H1 (cell line): ENCODE results near the gene BIN1. TPM values are rescaled to one million over a fixed set of nuclear protein-coding genes. Genes with fewer than 3 reads are reported as not detected.

ENCODE experiments used
- CTBP2 ChIP-seq: IDR thresholded peaks from 2 replicates; pipeline ENCODE4 v1.7.0; 2011; ENCODE audit warnings: borderline replicate concordance, mild to moderate bottlenecking, moderate library complexity, mixed read lengths, low read length; ENCODE audit not compliant: insufficient read depth, insufficient read length
- KDM4A ChIP-seq: IDR thresholded peaks from one replicate; pipeline ENCODE4 v1.7.1; 2012; ENCODE audit warnings: low read depth, mild to moderate bottlenecking, moderate library complexity, low read length, inconsistent platforms; ENCODE audit not compliant: severe bottlenecking
- POLR2A ChIP-seq, 2 experiments: IDR thresholded peaks; 1 replicate in 1 of 2; 2 replicates in 1 of 2; pipeline ENCODE4 v1.6.1; 2011; ENCODE audit warnings: low read depth in 2 of 2, low read length in 2 of 2, mild to moderate bottlenecking in 2 of 2; ENCODE audit errors: control extremely low read depth in 1 of 2
- POU5F1 ChIP-seq: IDR thresholded peaks from 2 replicates; pipeline ENCODE4 v1.6.1; 2011; ENCODE audit warnings: low read depth, mild to moderate bottlenecking, low read length, moderate library complexity
- RBBP5 ChIP-seq: IDR thresholded peaks from 2 replicates; pipeline ENCODE4 v1.7.1; 2012; ENCODE audit warnings: low read depth, mild to moderate bottlenecking, inconsistent platforms, low read length, moderate library complexity, borderline replicate concordance
- SIN3A ChIP-seq, 2 experiments: IDR thresholded peaks in 1 of 2; conservative IDR thresholded peaks in 1 of 2; 2 replicates each; pipeline ENCODE4 v1.6.1; 2011 to 2012; ENCODE audit warnings: low read length in 2 of 2, improper control_type of control experiment in 1 of 2, low read depth in 1 of 2, mild to moderate bottlenecking in 1 of 2
- TAF7 ChIP-seq: optimal IDR thresholded peaks from 2 replicates; pipeline ENCODE3; 2011; ENCODE audit warnings: low read depth, mild to moderate bottlenecking, inconsistent platforms, low read length, moderate library complexity, borderline replicate concordance
- TBP ChIP-seq: IDR thresholded peaks from 2 replicates; pipeline ENCODE4 v1.6.1; 2011; ENCODE audit warnings: low read depth, low read length, improper control_type of control experiment
- polyA plus RNA-seq, 7 experiments: library from polyadenylated mRNA; depleted of rRNA in 3 of 7; stranded (reverse) in 5 of 7; unstranded in 2 of 7; fragments of >200 nt in 5 of 7; fragments of 200-250 nt in 2 of 7; gene quantifications; 1 replicate in 5 of 7; 2 replicates in 1 of 7; 4 replicates in 1 of 7; pipeline versions ENCODE4 v1.2.1 to v1.2.3, GENCODE V29; 2011 to 2013; ENCODE audit warnings: missing spikeins in 2 of 7, mixed read lengths in 2 of 7
- total RNA-seq: library from RNA; stranded (reverse); fragmentation: NEBNext Ultra II Directional; extraction: Animal tissue kit (Norgen Biotek cat#: 25700); gene quantifications from 2 replicates; pipeline ENCODE4 v1.2.1, GENCODE V29; 2021
- TF ChIP-seq, protein P1 (sequence below): IDR thresholded peaks from 2 replicates; pipeline ENCODE4 v1.6.1; 2012; ENCODE audit warnings: inconsistent platforms

BIN1 gene
- total and polyA plus RNA-seq, 2 of the 8 experiments (the other 6 are each of a cell fraction or from before 2014, with no cell fraction given) = 23.6 to 35.6 TPM

DNA sequence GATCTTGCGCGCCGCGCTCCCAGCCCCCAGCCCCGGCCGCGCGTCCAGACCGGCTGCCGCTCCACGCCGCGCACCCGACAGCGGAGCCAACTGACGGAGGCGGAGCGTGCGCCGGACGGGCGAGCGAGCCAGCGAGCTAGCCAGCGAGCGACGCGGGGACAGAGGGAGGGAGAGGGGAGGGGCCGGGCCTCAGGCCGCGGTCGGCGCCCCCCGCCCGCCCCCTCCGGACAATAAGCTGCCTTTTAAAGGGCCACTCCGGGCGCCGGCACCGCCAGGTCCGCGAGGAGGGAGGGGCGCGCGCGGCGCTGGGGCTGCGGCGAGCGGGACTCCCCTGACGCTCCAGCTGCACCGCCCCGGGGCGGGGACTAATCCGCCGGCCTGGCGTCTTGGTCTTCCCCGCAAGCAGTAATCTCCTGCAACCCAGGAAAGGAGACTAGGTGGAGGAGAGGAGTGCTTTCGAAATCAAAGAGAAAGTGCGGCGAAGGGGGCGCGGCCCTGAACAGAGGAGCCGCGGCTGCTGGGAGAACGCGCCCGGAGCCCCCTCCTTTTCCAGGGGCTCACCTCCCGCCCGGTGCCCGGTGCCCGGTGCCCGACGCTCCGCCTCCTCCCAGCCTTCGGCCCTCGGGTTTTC is at the start of gene BIN1 (continued):
- TF ChIP-seq POLR2A (IDR thresholded peaks at IDR 0.05; ENCODE audit: control extremely low read depth in 1 of 2, low read depth in 2 of 2, low read length in 2 of 2) (peak in 1 of 2 experiments; percentile 36; a peak in 2 of 3 replicates), RBBP5 (0 out of 2 replicates have a peak, but pooled peaks have one; percentile 54), CTBP2 (peak; percentile 86), SIN3A (conservative IDR thresholded peaks at IDR 0.05 in 1 of 2, IDR thresholded peaks at IDR 0.05 in 1 of 2; ENCODE audit: low read depth in 1 of 2, low read length in 2 of 2) (no peak; a peak in 1 of 4 replicates), POU5F1 (no peak), TAF7 (peak; percentile 24), KDM4A (peak; percentile 36), TBP (peak; percentile 37; the same call in 1 of the 2 replicates)
- TF ChIP-seq, protein P1, sequence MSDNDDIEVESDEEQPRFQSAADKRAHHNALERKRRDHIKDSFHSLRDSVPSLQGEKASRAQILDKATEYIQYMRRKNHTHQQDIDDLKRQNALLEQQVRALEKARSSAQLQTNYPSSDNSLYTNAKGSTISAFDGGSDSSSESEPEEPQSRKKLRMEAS = peak; percentile 33; the same call in 1 of the 2 replicates
- TF ChIP-seq, all 59 proteins: peak for 9
